ENCODE measurements around the gene UNC50.

UNC50 gene

GRCh38 chr2:98569915-98570314 lies 38.5 kb upstream of the UNC50 start:
- peaks cover 48% of the 10 kb centered on the region for H3K36me3 ChIP-seq (replicated peaks; ENCODE audit: insufficient read depth, low read length)
- H3F3A ChIP-seq (ENCODE audit: insufficient read depth, low read length), result no peaks in the 10 kb centered on the region; the same call in none of the 2 replicates
- TF ChIP-seq EZH2 (optimal IDR thresholded peaks at IDR 0.05; ENCODE audit: low read depth, low read length) (no peak), EZH2phosphoT487 (IDR thresholded peaks at IDR 0.05; ENCODE audit: low read length) (no peak), CTCF (IDR thresholded peaks at IDR 0.05; ENCODE audit: low read length) (no peak)
- no peaks in the 10 kb centered on the region for H3K9me3 ChIP-seq (replicated peaks; ENCODE audit: insufficient read depth, low read length)
- DNase-seq, result no peak
- H3K4me3 ChIP-seq (ENCODE audit: low read length), result no peak overlapping the region
- no peak overlapping the region for H3K4me2 ChIP-seq (ENCODE audit: low read depth, low read length)
- H3K9me2 ChIP-seq (replicated peaks; ENCODE audit: insufficient read depth, low read length), result no peaks in the 10 kb centered on the region
- no peaks in the 10 kb centered on the region for H3K4me1 ChIP-seq (ENCODE audit: low read length)
- H3K27ac ChIP-seq (ENCODE audit: low read length), result no peak overlapping the region
- H3K79me2 ChIP-seq (ENCODE audit: low read length), result peaks cover 60% of the 10 kb centered on the region
- no peak overlapping the region for H2AFZ ChIP-seq (ENCODE audit: low read length)
- no peaks in the 10 kb centered on the region for H3K27me3 ChIP-seq (replicated peaks; ENCODE audit: insufficient read depth, low read length)
- no peaks in the 10 kb centered on the region for H4K20me1 ChIP-seq (ENCODE audit: insufficient read depth, low read length)
- H3K9ac ChIP-seq (ENCODE audit: low read length), result no peak overlapping the region

GRCh38 chr2:98570356-98570755 lies 38.0 kb upstream of the UNC50 start:
- Histone ChIP-seq H2AFZ (ENCODE audit: low read length) (no peak overlapping the region), H3K4me3 (ENCODE audit: low read length) (no peak overlapping the region), H3K9ac (ENCODE audit: low read length) (no peak overlapping the region), H3K4me2 (ENCODE audit: low read depth, low read length) (no peak overlapping the region), H3K9me3 (replicated peaks; ENCODE audit: insufficient read depth, low read length) (no peaks in the 10 kb centered on the region), H4K20me1 (ENCODE audit: insufficient read depth, low read length) (no peaks in the 10 kb centered on the region), H3F3A (ENCODE audit: insufficient read depth, low read length) (no peaks in the 10 kb centered on the region; the same call in none of the 2 replicates), H3K9me2 (replicated peaks; ENCODE audit: insufficient read depth, low read length) (no peaks in the 10 kb centered on the region), H3K27ac (ENCODE audit: low read length) (no peak overlapping the region), H3K79me2 (ENCODE audit: low read length) (peaks cover 60% of the 10 kb centered on the region), H3K36me3 (replicated peaks; ENCODE audit: insufficient read depth, low read length) (peaks cover 45% of the 10 kb centered on the region), H3K27me3 (replicated peaks; ENCODE audit: insufficient read depth, low read length) (no peaks in the 10 kb centered on the region), H3K4me1 (ENCODE audit: low read length) (no peaks in the 10 kb centered on the region)
- DNase-seq, result no peak
- TF ChIP-seq CTCF (IDR thresholded peaks at IDR 0.05; ENCODE audit: low read length), result no peak
- no peak for TF ChIP-seq EZH2 (optimal IDR thresholded peaks at IDR 0.05; ENCODE audit: low read depth, low read length)
- TF ChIP-seq EZH2phosphoT487 (IDR thresholded peaks at IDR 0.05; ENCODE audit: low read length), result no peak

- H3K27me3 ChIP-seq (replicated peaks; ENCODE audit: insufficient read depth, low read length), result no peaks in the 10 kb centered on the region
- H3K9me3 ChIP-seq (replicated peaks; ENCODE audit: insufficient read depth, low read length), result no peaks in the 10 kb centered on the region
- H3K4me2 ChIP-seq (ENCODE audit: low read depth, low read length), result no peak overlapping the region
- no peaks in the 10 kb centered on the region for H4K20me1 ChIP-seq (ENCODE audit: insufficient read depth, low read length)
- H3K27ac ChIP-seq (ENCODE audit: low read length), result no peak overlapping the region
- H3K9me2 ChIP-seq (replicated peaks; ENCODE audit: insufficient read depth, low read length), result no peaks in the 10 kb centered on the region
- no peak overlapping the region for H2AFZ ChIP-seq (ENCODE audit: low read length)
- H3K9ac ChIP-seq (ENCODE audit: low read length), result no peak overlapping the region
- TF ChIP-seq EZH2phosphoT487 (IDR thresholded peaks at IDR 0.05; ENCODE audit: low read length) (no peak), CTCF (IDR thresholded peaks at IDR 0.05; ENCODE audit: low read length) (no peak), EZH2 (optimal IDR thresholded peaks at IDR 0.05; ENCODE audit: low read depth, low read length) (no peak)
- H3K79me2 ChIP-seq (ENCODE audit: low read length), result peaks cover 59% of the 10 kb centered on the region
- no peaks in the 10 kb centered on the region for H3K4me1 ChIP-seq (ENCODE audit: low read length)
- no peak for DNase-seq
- no peak overlapping the region for H3K4me3 ChIP-seq (ENCODE audit: low read length)
- peaks cover 46% of the 10 kb centered on the region for H3K36me3 ChIP-seq (replicated peaks; ENCODE audit: insufficient read depth, low read length)
- H3F3A ChIP-seq (ENCODE audit: insufficient read depth, low read length), result no peaks in the 10 kb centered on the region; the same call in none of the 2 replicates
These were observed 37.2 kb upstream of the UNC50 start for GRCh38 chr2:98571121-98571701.
